Measurements from ENCODE around the gene C1orf226.

The C1orf226 gene

DNA sequence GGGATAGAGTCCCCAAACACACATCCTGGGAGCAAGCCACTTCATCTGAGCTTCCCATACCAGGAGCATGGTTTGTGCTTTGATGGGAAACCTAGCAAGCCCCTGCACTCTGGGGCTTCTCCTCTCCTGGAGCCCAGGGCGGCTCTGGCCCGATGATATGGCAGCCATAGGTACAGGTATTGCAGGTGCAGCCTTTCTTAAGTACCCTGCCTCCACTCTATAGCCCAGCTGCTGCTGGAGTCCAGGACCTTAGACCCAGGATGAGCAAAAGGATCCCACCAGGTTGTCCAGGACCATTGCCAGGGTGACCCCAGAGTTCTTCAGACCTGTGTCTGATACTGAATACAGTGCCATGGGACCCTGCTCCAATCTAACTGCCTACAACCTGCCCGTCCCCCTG, 4.2 kb downstream of the C1orf226 start:
- DNase-seq, result no peak

GRCh38 chr1:162386292-162387225, 5.0 kb downstream of the C1orf226 start:
- no peak for DNase-seq

DNA sequence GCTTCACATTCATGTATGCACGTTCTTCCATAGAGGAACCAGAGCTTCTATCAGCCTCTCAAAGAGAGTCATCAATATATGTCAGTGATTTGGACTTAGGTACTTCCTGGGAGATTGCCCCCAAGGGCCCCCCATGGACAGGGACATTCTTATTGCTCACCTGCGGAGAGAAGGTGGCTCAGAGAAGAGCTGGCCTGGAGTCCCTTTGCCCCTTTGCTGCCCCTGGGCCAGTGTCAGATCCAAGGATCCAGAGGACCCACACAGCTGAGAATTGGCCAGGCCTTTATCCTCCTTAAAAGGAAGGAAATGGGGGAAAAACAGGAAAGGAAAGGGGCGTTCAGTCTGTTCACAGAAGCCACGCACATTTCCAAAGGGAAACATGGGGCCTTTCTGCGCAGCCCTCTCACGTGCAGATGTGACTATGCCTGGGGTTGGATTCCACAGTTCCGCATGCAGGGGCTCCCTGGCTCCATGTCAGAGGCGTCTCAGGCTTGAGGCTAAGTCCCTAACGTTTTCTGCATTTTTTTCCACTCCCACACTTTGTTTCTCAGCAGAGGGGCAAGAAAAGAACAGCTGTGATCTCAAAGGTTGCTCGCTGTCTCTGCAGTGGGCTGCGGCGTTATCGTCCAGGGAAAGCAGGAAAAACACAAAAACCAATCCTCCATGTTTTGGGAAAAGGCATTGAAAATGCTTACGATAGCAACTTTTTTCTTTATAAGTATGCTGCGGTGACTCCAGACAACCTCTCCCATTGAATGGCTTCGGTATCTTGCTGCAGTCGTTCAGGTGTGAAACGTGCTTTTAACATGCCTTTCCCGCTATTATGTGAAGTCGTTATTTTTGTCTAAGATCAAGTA, 5.9 kb downstream of the C1orf226 start:
- no peak for DNase-seq

GRCh38 chr1:162388083-162388594, 6.6 kb downstream of the C1orf226 start:
- DNase-seq, result no peak

DNA sequence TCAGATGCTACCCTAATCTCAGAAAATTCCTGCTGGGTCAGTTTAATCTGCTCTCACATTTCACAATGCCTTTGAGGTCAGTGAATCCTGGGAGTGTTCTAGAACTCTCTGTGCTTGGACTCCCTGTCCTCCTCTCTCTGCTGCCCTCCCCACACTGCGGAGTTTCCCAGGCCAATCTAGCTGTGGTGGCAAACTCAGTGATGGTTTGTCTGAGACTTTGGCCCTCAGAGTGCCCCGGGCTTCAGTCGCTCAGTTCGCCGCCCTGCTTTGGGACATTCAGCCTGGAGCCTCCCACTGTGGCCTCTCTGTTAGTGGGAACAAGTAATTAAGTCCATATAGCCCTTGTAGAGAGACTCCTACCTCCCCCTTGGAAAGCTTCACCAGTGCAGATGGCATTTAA, 7.1 kb downstream of the C1orf226 start:
- DNase-seq, result no peak

DNA sequence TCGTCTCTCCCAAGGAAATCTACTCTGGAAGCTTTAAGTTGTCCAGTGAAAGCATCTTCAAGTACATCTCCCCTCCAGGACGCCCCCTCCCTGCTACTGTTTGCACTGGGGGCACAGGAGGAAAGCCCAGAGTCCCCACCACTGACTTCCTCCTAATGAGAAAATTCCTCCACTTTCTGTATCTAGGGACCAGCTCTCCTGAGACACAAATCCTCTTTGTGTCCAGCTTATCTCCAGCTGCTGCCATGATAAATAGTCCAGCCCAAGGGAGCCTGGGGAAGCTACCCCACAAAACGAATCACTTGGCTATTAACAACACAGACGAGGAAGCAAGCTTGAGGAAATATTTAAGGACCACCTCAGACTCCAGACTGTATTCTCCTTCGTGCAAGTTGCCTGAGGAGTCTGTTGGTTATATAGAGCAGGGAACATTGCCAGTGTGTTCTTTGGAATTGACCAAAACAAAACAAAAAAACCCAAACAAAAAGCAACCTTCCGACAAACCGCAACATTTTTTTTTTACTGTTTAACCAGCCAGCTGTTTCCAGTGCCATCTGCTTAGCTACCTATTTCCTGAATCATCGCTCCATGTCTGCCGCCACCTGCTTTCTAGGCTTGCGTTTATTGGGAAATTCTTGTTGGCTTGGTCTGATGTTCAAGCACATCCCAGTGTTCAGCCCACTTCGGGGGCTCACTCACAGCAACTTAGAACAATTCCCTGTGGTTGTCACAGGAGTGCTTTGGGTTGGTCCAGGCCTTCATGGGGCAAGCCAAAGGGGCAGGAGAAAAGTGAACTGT, 7.7 kb downstream of the C1orf226 start:
- DNase-seq, result peak in 1 of 5 experiments; percentile 54

- DNase-seq, result no peak
These were observed 8.4 kb downstream of the C1orf226 start for GRCh38 chr1:162389971-162390370.

GRCh38 chr1:162390396-162391185, 9.1 kb downstream of the C1orf226 start:
- no peak for DNase-seq

GRCh38 chr1:162391790-162392563, 10.4 kb downstream of the C1orf226 start:
- peak in 1 of 5 experiments; percentile 54 for DNase-seq

DNA sequence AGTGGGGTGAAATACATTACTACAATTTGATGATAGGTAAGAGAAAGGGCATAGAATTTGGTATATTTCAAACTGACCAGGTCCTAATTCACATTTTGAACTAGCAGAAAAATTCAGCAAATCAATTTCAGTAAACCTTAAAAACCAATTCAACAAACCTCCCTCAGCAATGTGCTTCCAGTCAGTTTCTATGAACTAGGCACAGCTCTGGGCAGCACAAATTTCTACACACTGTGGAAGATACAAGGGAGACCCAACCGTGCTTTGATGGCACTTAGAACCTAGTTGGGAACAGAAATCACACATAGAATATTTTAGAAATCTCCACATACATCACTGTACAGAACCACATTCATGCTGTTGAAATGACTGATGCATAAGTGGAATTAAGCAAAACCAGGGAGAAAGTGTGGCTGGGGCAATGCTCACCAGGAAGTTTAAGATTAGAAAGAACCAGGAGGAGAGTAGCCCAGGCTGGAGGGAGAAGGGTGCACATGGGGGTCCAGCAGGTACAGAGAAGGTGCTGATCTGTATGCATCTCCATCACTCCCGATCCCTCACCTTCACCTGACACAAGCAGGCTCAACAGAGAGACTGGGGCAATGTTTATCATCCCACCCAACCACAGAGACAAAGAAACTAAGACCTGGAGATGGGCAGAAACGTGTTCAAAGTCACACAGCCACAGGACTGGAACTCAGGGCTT, 14.8 kb downstream of the C1orf226 start:
- DNase-seq, result no peak

DNA sequence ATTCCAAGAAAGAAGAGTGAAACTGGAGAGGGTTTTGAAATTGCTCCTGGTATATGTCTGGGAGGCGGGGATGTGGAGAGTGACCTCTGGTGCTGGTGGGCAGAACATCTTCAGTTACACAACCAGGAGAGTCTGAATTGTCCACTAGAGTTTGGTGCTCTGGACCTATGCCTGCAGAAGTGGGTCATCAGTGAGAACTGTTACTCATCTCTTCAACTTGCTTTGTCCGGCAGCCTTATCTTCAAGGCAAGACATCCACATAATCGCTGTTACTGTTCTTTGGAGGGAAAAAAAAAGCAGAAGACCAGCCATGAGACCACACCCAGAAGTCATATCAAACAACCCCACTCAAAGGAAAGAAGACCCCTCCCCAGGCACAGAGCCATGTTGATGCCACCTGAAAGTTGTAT, 15.5 kb downstream of the C1orf226 start:
- no peak for DNase-seq

- no peak for DNase-seq
These were observed 16.5 kb downstream of the C1orf226 start for GRCh38 chr1:162397943-162398560.

DNA sequence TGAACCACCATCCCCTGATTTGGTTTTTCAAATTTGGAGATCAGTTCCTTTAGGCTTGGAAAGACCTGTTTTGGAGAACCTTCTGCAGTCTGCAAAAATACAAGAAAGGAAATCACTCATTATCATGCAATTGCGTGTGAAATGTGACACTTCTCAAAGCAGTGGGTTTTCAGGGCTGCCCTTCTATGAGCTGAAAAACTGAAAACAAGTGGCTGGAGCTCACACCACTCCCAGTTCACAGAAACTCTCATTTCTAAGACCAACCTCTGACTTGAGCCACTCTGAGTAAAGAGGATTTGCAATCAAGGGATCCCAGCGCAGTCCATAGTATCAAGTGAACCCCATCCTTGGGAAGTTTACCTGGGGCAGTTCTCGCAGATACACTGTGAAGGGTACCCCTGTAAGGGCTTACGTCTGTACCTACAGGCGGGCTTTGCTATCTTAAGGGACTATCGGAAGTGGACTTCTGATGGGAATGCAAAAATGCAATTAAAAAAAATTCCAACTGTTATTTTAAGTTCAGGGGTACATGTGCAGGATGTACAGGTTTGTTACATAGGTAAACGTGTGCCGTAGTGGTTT, 17.6 kb downstream of the C1orf226 start:
- DNase-seq, result peak in 1 of 5 experiments; percentile 19

DNA sequence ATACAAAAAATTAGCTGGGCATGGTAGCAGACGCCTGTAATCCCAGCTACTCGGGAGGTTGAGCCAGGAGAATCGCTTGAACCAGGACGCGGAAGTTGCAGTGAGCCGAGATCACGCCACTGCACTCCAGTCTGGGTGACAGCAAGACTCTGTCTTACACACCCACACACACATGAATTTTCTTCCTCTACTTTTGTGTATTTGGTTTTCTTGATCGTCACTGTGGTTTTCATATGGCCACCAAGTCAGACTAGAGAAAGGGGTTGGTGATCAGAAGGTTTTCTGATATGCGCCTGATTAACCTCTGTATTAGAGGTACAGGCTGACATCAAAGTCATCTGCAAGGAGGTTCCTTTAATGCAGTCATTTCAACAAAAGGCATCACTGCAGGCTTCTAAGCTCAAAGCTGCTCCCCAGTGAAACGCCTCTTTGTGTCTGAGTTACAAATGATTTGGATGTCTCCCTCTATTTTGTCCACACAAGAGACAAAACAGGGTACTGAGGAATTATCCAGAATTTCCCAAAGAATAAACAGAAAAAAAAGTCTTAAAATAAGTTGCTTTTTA, 19.3 kb downstream of the C1orf226 start:
- DNase-seq, result peak in 1 of 5 experiments; percentile 67

GRCh38 chr1:162404550-162405160, 23.1 kb downstream of the C1orf226 start:
- DNase-seq, result no peak

GRCh38 chr1:162405800-162406199, 24.3 kb downstream of the C1orf226 start:
- no peak for DNase-seq

GRCh38 chr1:162406811-162407210, 25.3 kb downstream of the C1orf226 start:
- no peak for DNase-seq

DNA sequence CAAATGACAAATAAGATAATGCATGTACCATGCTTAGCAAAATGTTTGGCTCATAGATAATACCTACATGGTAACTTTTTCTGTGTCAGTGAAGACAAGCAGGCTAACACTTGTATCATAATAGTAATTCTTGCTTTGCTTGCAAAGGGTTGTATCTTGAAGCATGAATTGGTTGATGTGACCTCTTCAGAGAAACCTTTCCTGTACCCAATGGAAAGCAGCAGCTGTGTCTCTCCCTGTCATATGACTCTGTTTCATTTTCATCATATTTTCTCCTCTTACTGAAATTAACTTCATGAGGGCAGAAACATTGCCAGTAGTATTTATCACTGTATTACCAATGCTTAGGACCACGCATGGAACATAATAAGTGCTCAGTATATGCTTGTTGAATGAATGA, 26.0 kb downstream of the C1orf226 start:
- peak in 1 of 5 experiments; percentile 19 for DNase-seq

All from T-helper 2 cell (primary cell).